Neuron (in vitro differentiated cells): ENCODE data around the gene PTPRK.
"Not testable (repeated sequence)": the region's sequence is repeated elsewhere in the genome, so short reads cannot be mapped to it uniquely, and the experiment has no call there.

Experiments used
- H2AFZ ChIP-seq: one replicate; pipeline ENCODE4 v1.6.1; 2013; ENCODE audit warnings: low read depth, mild to moderate bottlenecking, inconsistent platforms, low read length, moderate library complexity
- H3K27me3 ChIP-seq: one replicate; pipeline ENCODE4 v1.6.1; 2013; ENCODE audit warnings: low read length; ENCODE audit not compliant: insufficient read depth
- H3K36me3 ChIP-seq: one replicate; pipeline ENCODE4 v1.6.1; 2013; ENCODE audit warnings: low read length; ENCODE audit not compliant: insufficient read depth
- H3K4me1 ChIP-seq: one replicate; pipeline ENCODE4 v1.6.1; 2013; ENCODE audit warnings: low read length; ENCODE audit not compliant: insufficient read depth
- H3K4me3 ChIP-seq: 2 replicates; pipeline ENCODE4 v1.5.1; 2013; ENCODE audit warnings: mild to moderate bottlenecking, low read length, moderate library complexity
- H3K9me3 ChIP-seq: one replicate; pipeline ENCODE4 v1.6.1; 2013; ENCODE audit warnings: low read length

PTPRK gene

GRCh38 chr6:127934956-127935355 lies 585.4 kb downstream of the PTPRK start:
- Histone ChIP-seq H3K9me3 (peaks cover 6% of the 10 kb centered on the region), H3K27me3 (no peaks in the 10 kb centered on the region), H2AFZ (no peak overlapping the region), H3K4me1 (no peaks in the 10 kb centered on the region), H3K4me3 (no peak overlapping the region), H3K36me3 (no peaks in the 10 kb centered on the region)

GRCh38 chr6:127933852-127934840 lies 586.3 kb downstream of the PTPRK start:
- H3K4me3 ChIP-seq = no peak overlapping the region
- H2AFZ ChIP-seq = no peak overlapping the region
- no peaks in the 10 kb centered on the region for H3K4me1 ChIP-seq
- no peaks in the 10 kb centered on the region for H3K36me3 ChIP-seq
- H3K27me3 ChIP-seq = no peaks in the 10 kb centered on the region
- H3K9me3 ChIP-seq = peaks cover 6% of the 10 kb centered on the region

GRCh38 chr6:127933137-127933536 lies 587.3 kb downstream of the PTPRK start:
- H3K9me3 ChIP-seq = peaks cover 6% of the 10 kb centered on the region
- no peaks in the 10 kb centered on the region for H3K4me1 ChIP-seq
- H3K4me3 ChIP-seq = no peak overlapping the region
- no peaks in the 10 kb centered on the region for H3K27me3 ChIP-seq
- H2AFZ ChIP-seq = no peak overlapping the region
- no peaks in the 10 kb centered on the region for H3K36me3 ChIP-seq

DNA sequence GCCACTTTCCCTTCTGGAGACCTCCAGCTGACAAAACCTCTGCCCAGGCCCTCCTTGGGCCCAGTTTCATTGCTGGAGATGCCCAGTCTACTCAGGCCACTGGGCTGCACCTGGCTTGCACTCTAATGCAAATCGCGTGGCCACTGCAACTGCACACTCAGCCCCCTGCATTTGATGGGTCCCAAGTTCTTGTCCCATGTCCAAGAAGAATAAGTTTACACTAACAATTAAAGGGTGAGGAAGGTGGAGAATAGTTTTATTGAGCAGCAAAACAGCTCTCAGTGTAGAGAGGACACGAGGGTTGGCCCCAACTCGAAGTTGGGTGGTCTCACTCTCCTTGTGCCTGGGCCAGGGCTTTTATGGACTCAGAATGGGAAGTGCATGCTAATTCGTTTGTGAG lies 587.7 kb downstream of the PTPRK start:
- H3K36me3 ChIP-seq = no peaks in the 10 kb centered on the region
- H3K27me3 ChIP-seq = no peaks in the 10 kb centered on the region
- no peaks in the 10 kb centered on the region for H3K4me1 ChIP-seq
- no peak overlapping the region for H2AFZ ChIP-seq
- H3K9me3 ChIP-seq = peaks cover 6% of the 10 kb centered on the region
- H3K4me3 ChIP-seq = no peak overlapping the region

GRCh38 chr6:127926441-127926840 lies 594.0 kb downstream of the PTPRK start:
- H3K9me3 ChIP-seq, H3K36me3 ChIP-seq, H3K27me3 ChIP-seq, H2AFZ ChIP-seq, H3K4me3 ChIP-seq, H3K4me1 ChIP-seq: not testable (repeated sequence)

GRCh38 chr6:127924440-127924839 lies 596.0 kb downstream of the PTPRK start:
- Histone ChIP-seq H2AFZ (no peak overlapping the region), H3K27me3 (no peaks in the 10 kb centered on the region), H3K4me3 (no peak overlapping the region), H3K9me3 (no peaks in the 10 kb centered on the region), H3K36me3 (no peaks in the 10 kb centered on the region), H3K4me1 (no peaks in the 10 kb centered on the region)

DNA sequence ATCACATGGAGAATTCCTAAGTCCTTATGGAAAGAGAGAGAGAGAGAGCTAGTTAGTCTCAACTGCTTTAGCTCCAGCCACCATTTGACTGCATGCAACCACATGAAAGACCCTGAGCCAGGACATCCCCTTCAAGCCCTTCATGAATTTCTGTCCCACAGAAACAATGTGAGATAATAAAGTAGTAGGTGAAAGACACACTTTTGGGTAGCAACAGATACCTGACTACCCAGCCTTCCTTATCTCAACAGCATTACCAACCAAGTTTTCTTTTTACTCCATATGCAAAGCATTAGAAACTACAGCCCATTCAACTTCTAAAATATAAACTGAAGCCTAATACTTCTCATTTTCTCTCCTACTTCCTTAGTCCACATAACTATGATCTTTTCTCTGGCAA lies 596.4 kb downstream of the PTPRK start:
- no peaks in the 10 kb centered on the region for H3K9me3 ChIP-seq
- no peak overlapping the region for H2AFZ ChIP-seq
- H3K27me3 ChIP-seq = no peaks in the 10 kb centered on the region
- H3K4me1 ChIP-seq = no peaks in the 10 kb centered on the region
- no peak overlapping the region for H3K4me3 ChIP-seq
- no peaks in the 10 kb centered on the region for H3K36me3 ChIP-seq

DNA sequence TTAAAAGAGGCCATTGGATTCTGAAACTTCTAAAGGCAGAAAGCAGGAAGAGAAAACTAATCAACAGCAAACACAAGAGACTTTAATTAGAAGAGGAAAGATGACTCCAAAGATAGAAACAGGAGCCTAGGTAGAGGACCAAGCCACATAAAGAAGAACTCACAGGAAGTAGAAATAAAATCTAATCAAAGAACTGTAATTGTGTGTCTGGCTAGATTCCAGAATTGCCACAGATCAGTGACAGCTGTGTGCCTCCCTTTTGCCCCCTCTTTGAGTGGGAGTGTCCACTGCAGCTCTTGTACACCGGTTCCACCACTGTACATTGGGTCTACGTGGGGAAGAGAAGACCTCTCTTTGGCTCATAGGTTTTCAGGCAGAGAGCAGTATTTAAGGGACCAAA lies 597.3 kb downstream of the PTPRK start:
- Histone ChIP-seq H3K27me3 (no peaks in the 10 kb centered on the region), H3K4me1 (no peaks in the 10 kb centered on the region), H3K9me3 (no peaks in the 10 kb centered on the region), H3K36me3 (no peaks in the 10 kb centered on the region), H2AFZ (no peak overlapping the region), H3K4me3 (no peak overlapping the region)

GRCh38 chr6:127921982-127922381 lies 598.4 kb downstream of the PTPRK start:
- Histone ChIP-seq H3K4me1 (no peaks in the 10 kb centered on the region), H2AFZ (no peak overlapping the region), H3K27me3 (no peaks in the 10 kb centered on the region), H3K36me3 (no peaks in the 10 kb centered on the region), H3K4me3 (no peak overlapping the region), H3K9me3 (no peaks in the 10 kb centered on the region)

- Histone ChIP-seq H3K36me3 (no peaks in the 10 kb centered on the region), H3K9me3 (no peaks in the 10 kb centered on the region), H2AFZ (no peak overlapping the region), H3K4me3 (no peak overlapping the region), H3K27me3 (no peaks in the 10 kb centered on the region), H3K4me1 (no peaks in the 10 kb centered on the region)
Observed at GRCh38 chr6:127920804-127921203, 599.6 kb downstream of the PTPRK start.
